ENCODE measurements around the gene MAMDC4. TPM values are rescaled to one million over a fixed set of nuclear protein-coding genes. Genes with fewer than 3 reads are reported as not detected.

The MAMDC4 gene
- total RNA-seq, 1 experiment from 2014 or later, result 17.3 TPM

DNA sequence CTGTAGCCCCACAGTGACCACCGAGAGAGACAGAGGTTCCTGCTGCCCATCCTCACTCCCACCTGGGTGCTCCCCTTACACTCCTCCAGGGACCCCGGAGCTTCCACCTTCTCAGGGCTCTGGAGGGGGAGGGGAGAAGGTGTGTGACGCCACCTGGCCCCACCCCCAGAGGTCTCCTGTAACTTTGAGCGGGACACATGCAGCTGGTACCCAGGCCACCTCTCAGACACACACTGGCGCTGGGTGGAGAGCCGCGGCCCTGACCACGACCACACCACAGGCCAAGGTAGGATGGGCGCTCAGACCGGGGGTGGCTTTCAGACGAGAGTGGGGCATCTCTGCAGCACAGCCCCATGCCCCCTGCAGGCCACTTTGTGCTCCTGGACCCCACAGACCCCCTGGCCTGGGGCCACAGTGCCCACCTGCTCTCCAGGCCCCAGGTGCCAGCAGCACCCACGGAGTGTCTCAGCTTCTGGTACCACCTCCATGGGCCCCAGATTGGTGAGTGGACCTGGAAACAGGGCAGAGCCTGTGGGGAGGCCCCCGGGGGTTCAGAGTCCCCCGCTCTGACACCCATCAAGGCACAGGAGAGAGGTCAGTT lies 4.5 kb downstream of the MAMDC4 start:
- TF ChIP-seq ELF1 (IDR thresholded peaks at IDR 0.05; ENCODE audit: borderline replicate concordance, low read depth) (no peak), SP1 (IDR thresholded peaks at IDR 0.05; ENCODE audit: low read depth) (no peak), EGR1 (IDR thresholded peaks at IDR 0.05; ENCODE audit: low read depth) (no peak), EZH2 (IDR thresholded peaks at IDR 0.05) (no peak), REST (IDR thresholded peaks at IDR 0.05; ENCODE audit: low read depth) (no peak)
- DNase-seq (ENCODE audit: low read depth, low spot score), result no peak
- ATAC-seq, result no peak
- Histone ChIP-seq H3K27me3 (ENCODE audit: insufficient read depth, low read length) (no peaks in the 10 kb centered on the region), H3K4me2 (ENCODE audit: low read length) (no peak overlapping the region), H3K9me2 (ENCODE audit: insufficient read depth) (no peaks in the 10 kb centered on the region), H3K27ac (ENCODE audit: low read depth, low read length) (no peak overlapping the region; the same call in 1 of the 2 replicates), H3K9ac (ENCODE audit: low read length) (no peak overlapping the region), H3K9me3 (ENCODE audit: control insufficient read depth in 1 of 2, insufficient read depth in 1 of 2, low read depth in 1 of 2, low read length in 2 of 2) (no peaks in the 10 kb centered on the region), H3K79me2 (ENCODE audit: insufficient read depth, low read length) (no peaks in the 10 kb centered on the region; the same call in 1 of the 2 replicates), H3K4me3 (replicated peaks in 1 of 2; ENCODE audit: low read depth in 1 of 2, low read length in 2 of 2) (no peak overlapping the region), H4K20me1 (ENCODE audit: insufficient read depth) (no peaks in the 10 kb centered on the region), H3K36me3 (ENCODE audit: control insufficient read depth in 1 of 2, insufficient read depth in 2 of 2, low read length in 2 of 2) (peaks cover 0 to 1% of the 10 kb centered on the region in 2 experiments; a peak in 1 of 4 replicates), H2AFZ (ENCODE audit: low read depth, low read length, poor library complexity, severe bottlenecking) (no peak overlapping the region), H3K4me1 (ENCODE audit: control insufficient read depth in 1 of 2, insufficient read depth in 2 of 2, low read length in 2 of 2) (peaks cover 2 to 12% of the 10 kb centered on the region in 2 experiments; a peak in 2 of 4 replicates)
- CTCF ChIA-PET, result no interaction called here
- POLR2A ChIA-PET, result no interaction called here
- RAD21 ChIA-PET (ENCODE audit: low non-redundant PET in 1 of 2, low total read pairs in 2 of 2, uncharacterized antibody in 2 of 2, unreplicated experiment in 2 of 2), result no interaction called here
- BruUV-seq (replicated peaks), result no TSS peak
- intact Hi-C loops (cut with micrococcal nuclease), result no loop called here

DNA sequence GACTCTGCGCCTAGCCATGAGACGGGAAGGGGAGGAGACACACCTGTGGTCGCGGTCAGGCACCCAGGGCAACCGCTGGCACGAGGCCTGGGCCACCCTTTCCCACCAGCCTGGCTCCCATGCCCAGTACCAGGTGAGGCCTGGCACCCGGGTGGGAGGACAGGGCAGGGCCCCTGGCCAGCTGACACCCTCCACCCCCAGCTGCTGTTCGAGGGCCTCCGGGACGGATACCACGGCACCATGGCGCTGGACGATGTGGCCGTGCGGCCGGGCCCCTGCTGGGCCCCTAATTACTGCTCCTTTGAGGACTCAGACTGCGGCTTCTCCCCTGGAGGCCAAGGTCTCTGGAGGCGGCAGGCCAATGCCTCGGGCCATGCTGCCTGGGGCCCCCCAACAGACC lies 5.0 kb downstream of the MAMDC4 start:
- peaks cover 3 to 6% of the 10 kb centered on the region in 2 experiments; a peak in 3 of 4 replicates for H3K36me3 ChIP-seq (ENCODE audit: control insufficient read depth in 1 of 2, insufficient read depth in 2 of 2, low read length in 2 of 2)
- intact Hi-C loops (cut with micrococcal nuclease), result no loop called here
- no peak overlapping the region for H3K4me3 ChIP-seq (replicated peaks in 1 of 2; ENCODE audit: low read depth in 1 of 2, low read length in 2 of 2)
- no peaks in the 10 kb centered on the region for H4K20me1 ChIP-seq (ENCODE audit: insufficient read depth)
- ChIA-PET POLR2A (no interaction called here), CTCF (no interaction called here), RAD21 (ENCODE audit: low non-redundant PET in 1 of 2, low total read pairs in 2 of 2, uncharacterized antibody in 2 of 2, unreplicated experiment in 2 of 2) (no interaction called here)
- H3K9me2 ChIP-seq (ENCODE audit: insufficient read depth), result no peaks in the 10 kb centered on the region
- H3K4me1 ChIP-seq (ENCODE audit: control insufficient read depth in 1 of 2, insufficient read depth in 2 of 2, low read length in 2 of 2), result peaks cover 2 to 12% of the 10 kb centered on the region in 2 experiments; a peak in 2 of 4 replicates
- H3K79me2 ChIP-seq (ENCODE audit: insufficient read depth, low read length), result no peaks in the 10 kb centered on the region; the same call in 1 of the 2 replicates
- no peak for ATAC-seq
- H3K27ac ChIP-seq (ENCODE audit: low read depth, low read length), result no peak overlapping the region; the same call in 1 of the 2 replicates
- H3K27me3 ChIP-seq (ENCODE audit: insufficient read depth, low read length), result no peaks in the 10 kb centered on the region
- no peak for DNase-seq (ENCODE audit: low read depth, low spot score)
- TF ChIP-seq CBX3 (IDR thresholded peaks at IDR 0.05; ENCODE audit: low read depth) (no peak), MAX (IDR thresholded peaks at IDR 0.05) (no peak), CEBPB (IDR thresholded peaks at IDR 0.05; ENCODE audit: low read depth) (no peak), SP1 (IDR thresholded peaks at IDR 0.05; ENCODE audit: low read depth) (no peak), EZH2phosphoT487 (IDR thresholded peaks at IDR 0.05; ENCODE audit: borderline replicate concordance) (no peak), JUND (IDR thresholded peaks at IDR 0.05) (no peak), ELF1 (IDR thresholded peaks at IDR 0.05; ENCODE audit: borderline replicate concordance, low read depth) (no peak)
- TF ChIP-seq, protein P1, sequence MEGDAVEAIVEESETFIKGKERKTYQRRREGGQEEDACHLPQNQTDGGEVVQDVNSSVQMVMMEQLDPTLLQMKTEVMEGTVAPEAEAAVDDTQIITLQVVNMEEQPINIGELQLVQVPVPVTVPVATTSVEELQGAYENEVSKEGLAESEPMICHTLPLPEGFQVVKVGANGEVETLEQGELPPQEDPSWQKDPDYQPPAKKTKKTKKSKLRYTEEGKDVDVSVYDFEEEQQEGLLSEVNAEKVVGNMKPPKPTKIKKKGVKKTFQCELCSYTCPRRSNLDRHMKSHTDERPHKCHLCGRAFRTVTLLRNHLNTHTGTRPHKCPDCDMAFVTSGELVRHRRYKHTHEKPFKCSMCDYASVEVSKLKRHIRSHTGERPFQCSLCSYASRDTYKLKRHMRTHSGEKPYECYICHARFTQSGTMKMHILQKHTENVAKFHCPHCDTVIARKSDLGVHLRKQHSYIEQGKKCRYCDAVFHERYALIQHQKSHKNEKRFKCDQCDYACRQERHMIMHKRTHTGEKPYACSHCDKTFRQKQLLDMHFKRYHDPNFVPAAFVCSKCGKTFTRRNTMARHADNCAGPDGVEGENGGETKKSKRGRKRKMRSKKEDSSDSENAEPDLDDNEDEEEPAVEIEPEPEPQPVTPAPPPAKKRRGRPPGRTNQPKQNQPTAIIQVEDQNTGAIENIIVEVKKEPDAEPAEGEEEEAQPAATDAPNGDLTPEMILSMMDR (IDR thresholded peaks at IDR 0.05 in 2 of 3, conservative IDR thresholded peaks at IDR 0.05 in 1 of 3; ENCODE audit: borderline replicate concordance in 1 of 3, insufficient read depth in 1 of 3, low read depth in 2 of 3, low read length in 2 of 3), result no peak
- TF ChIP-seq, protein P2, sequence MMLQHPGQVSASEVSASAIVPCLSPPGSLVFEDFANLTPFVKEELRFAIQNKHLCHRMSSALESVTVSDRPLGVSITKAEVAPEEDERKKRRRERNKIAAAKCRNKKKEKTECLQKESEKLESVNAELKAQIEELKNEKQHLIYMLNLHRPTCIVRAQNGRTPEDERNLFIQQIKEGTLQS (IDR thresholded peaks at IDR 0.05), result no peak
- BruUV-seq (replicated peaks), result no TSS peak
- no peaks in the 10 kb centered on the region for H3K9me3 ChIP-seq (ENCODE audit: control insufficient read depth in 1 of 2, insufficient read depth in 1 of 2, low read depth in 1 of 2, low read length in 2 of 2)
- no peak overlapping the region for H3K9ac ChIP-seq (ENCODE audit: low read length)
- H3K4me2 ChIP-seq (ENCODE audit: low read length), result no peak overlapping the region
- no peak overlapping the region for H2AFZ ChIP-seq (ENCODE audit: low read depth, low read length, poor library complexity, severe bottlenecking)
